Loucy (cell line): ENCODE data around the gene BCAS3.

Source experiments
- H2AFZ ChIP-seq: fragments of 200-600 bp; sonication (generic); 2 replicates; pipeline ENCODE4 v1.6.0; 2016; ENCODE audit warnings: antibody characterized with exemption, mild to moderate bottlenecking, low read length, moderate library complexity
- H3F3A ChIP-seq: fragments of 200-600 bp; 2 replicates; pipeline ENCODE4 v1.6.0; 2016; ENCODE audit warnings: antibody characterized with exemption, low read depth, mild to moderate bottlenecking
- H3K27me3 ChIP-seq: fragments of 200-600 bp; sonication (generic); 2 replicates; pipeline ENCODE4 v1.6.1; 2014; ENCODE audit warnings: low read length, mild to moderate bottlenecking; ENCODE audit not compliant: insufficient read depth, poor library complexity, severe bottlenecking
- H3K36me3 ChIP-seq: fragments of 200-600 bp; sonication (generic); 2 replicates; pipeline ENCODE4 v1.6.1; 2016; ENCODE audit warnings: low read length; ENCODE audit not compliant: insufficient read depth
- H3K4me1 ChIP-seq: fragments of 200-600 bp; sonication (generic); 2 replicates; pipeline ENCODE4 v1.5.1; 2014; ENCODE audit warnings: low read length, mild to moderate bottlenecking; ENCODE audit not compliant: insufficient read depth, poor library complexity, severe bottlenecking
- H3K4me2 ChIP-seq: fragments of 200-600 bp; sonication (generic); 2 replicates; pipeline ENCODE4 v1.6.0; 2014; ENCODE audit warnings: antibody characterized with exemption, low read length, low read depth, mild to moderate bottlenecking; ENCODE audit not compliant: poor library complexity, severe bottlenecking
- H3K4me3 ChIP-seq: fragments of 200-600 bp; sonication (generic); 2 replicates; pipeline ENCODE4 v1.5.1; 2014; ENCODE audit warnings: low read length, mild to moderate bottlenecking, mixed read lengths; ENCODE audit not compliant: poor library complexity, severe bottlenecking
- H3K79me2 ChIP-seq: fragments of 200-600 bp; sonication (generic); 2 replicates; pipeline ENCODE4 v1.6.1; 2014; ENCODE audit warnings: low read length; ENCODE audit not compliant: insufficient read depth
- H3K9ac ChIP-seq: fragments of 200-600 bp; sonication (generic); 2 replicates; pipeline ENCODE4 v1.6.0; 2014; ENCODE audit warnings: mild to moderate bottlenecking, low read depth, low read length, moderate library complexity; ENCODE audit not compliant: poor library complexity, severe bottlenecking
- H3K9me2 ChIP-seq: fragments of 200-600 bp; sonication (generic); replicated peaks from 2 replicates; pipeline ENCODE4 v1.6.1; 2016; ENCODE audit warnings: low read depth, low read length, mixed read lengths
- H3K9me3 ChIP-seq: fragments of 200-600 bp; sonication (generic); 2 replicates; pipeline ENCODE4 v1.6.1; 2014; ENCODE audit warnings: mild to moderate bottlenecking, antibody characterized with exemption, low read length, low read depth; ENCODE audit not compliant: insufficient read depth
- H4K20me1 ChIP-seq: fragments of 200-600 bp; sonication (generic); 2 replicates; pipeline ENCODE4 v1.6.0; 2014; ENCODE audit warnings: antibody characterized with exemption, low read length, mild to moderate bottlenecking; ENCODE audit not compliant: insufficient read depth, poor library complexity, severe bottlenecking
- EZH2phosphoT487 ChIP-seq: fragments of 200-600 bp; IDR thresholded peaks from 2 replicates; pipeline ENCODE4 v1.6.1; 2018; ENCODE audit warnings: antibody characterized with exemption, mild to moderate bottlenecking, moderate library complexity, borderline replicate concordance
- TF ChIP-seq, protein P1 (sequence below): fragments of 200-600 bp; sonication (generic); conservative IDR thresholded peaks from 2 replicates; pipeline ENCODE4 v1.5.1; 2014; ENCODE audit warnings: mild to moderate bottlenecking, antibody characterized with exemption, low read length

Gene BCAS3

DNA sequence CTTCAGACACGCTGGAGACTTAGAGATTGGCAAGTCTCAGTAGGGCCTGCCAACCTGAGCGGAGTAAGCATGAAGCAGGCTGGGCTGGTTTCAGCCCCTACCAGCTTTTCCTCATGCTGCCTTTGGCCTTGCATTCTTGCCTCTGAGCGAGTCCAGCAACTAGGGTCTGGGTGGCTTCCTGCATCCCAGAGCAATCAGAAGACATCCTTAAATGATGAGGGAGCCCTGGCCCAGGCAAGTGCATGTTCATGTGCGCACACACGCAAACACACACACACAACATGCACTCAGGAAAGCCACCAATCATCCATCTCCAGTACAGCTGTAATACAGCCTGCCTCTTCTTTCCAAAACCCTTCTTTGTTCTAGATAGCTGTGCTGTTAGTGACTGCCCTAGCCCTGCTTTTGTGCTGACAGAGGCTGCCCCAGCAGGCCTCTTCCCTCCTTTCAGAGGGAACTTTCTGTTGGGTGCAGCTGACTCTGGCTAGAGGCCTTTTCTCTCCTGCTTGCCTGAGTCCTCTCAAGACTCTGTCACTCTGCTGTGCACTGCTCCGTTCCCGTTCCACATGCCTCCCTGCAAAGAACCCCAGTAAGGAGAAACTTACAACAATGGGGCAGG is 691.3 kb downstream of the BCAS3 start:
- no peak overlapping the region for H3K9ac ChIP-seq
- H3K9me2 ChIP-seq: no peaks in the 10 kb centered on the region
- H3K4me1 ChIP-seq: no peaks in the 10 kb centered on the region
- H3F3A ChIP-seq: no peaks in the 10 kb centered on the region
- H4K20me1 ChIP-seq: no peaks in the 10 kb centered on the region
- H3K36me3 ChIP-seq: no peaks in the 10 kb centered on the region
- H3K9me3 ChIP-seq: no peaks in the 10 kb centered on the region
- H3K4me3 ChIP-seq: no peak overlapping the region
- H2AFZ ChIP-seq: no peak overlapping the region
- TF ChIP-seq, protein P1, sequence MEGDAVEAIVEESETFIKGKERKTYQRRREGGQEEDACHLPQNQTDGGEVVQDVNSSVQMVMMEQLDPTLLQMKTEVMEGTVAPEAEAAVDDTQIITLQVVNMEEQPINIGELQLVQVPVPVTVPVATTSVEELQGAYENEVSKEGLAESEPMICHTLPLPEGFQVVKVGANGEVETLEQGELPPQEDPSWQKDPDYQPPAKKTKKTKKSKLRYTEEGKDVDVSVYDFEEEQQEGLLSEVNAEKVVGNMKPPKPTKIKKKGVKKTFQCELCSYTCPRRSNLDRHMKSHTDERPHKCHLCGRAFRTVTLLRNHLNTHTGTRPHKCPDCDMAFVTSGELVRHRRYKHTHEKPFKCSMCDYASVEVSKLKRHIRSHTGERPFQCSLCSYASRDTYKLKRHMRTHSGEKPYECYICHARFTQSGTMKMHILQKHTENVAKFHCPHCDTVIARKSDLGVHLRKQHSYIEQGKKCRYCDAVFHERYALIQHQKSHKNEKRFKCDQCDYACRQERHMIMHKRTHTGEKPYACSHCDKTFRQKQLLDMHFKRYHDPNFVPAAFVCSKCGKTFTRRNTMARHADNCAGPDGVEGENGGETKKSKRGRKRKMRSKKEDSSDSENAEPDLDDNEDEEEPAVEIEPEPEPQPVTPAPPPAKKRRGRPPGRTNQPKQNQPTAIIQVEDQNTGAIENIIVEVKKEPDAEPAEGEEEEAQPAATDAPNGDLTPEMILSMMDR: no peak
- no peak for TF ChIP-seq EZH2phosphoT487
- H3K4me2 ChIP-seq: no peak overlapping the region
- H3K79me2 ChIP-seq: no peaks in the 10 kb centered on the region
- H3K27me3 ChIP-seq: no peaks in the 10 kb centered on the region

DNA sequence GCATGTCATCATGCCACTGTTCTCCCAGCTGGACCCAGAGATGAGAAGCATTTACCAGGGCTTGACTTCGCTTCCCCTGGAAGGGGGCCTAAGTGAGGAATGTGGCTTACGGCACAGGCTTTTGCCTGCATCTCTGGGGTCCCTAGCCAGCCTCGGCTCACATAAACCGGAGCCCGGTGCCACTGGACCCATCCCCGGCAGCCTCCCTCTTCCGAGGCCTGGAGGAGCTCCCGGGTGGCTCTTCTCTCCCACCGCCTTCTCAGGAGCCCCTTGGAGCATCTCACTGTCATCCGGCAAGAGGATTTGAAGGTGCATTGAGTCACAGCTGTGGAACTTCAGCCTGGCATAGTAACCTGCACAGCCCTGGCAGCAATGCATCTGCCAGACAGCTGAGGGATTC is 692.1 kb downstream of the BCAS3 start:
- no peaks in the 10 kb centered on the region for H3F3A ChIP-seq
- no peaks in the 10 kb centered on the region for H3K9me3 ChIP-seq
- no peak overlapping the region for H3K4me2 ChIP-seq
- H3K9ac ChIP-seq: no peak overlapping the region
- H3K27me3 ChIP-seq: no peaks in the 10 kb centered on the region
- no peaks in the 10 kb centered on the region for H4K20me1 ChIP-seq
- H2AFZ ChIP-seq: no peak overlapping the region
- H3K4me1 ChIP-seq: no peaks in the 10 kb centered on the region
- H3K4me3 ChIP-seq: no peak overlapping the region
- TF ChIP-seq EZH2phosphoT487: no peak
- TF ChIP-seq, protein P1: no peak
- H3K9me2 ChIP-seq: no peaks in the 10 kb centered on the region
- no peaks in the 10 kb centered on the region for H3K79me2 ChIP-seq
- no peaks in the 10 kb centered on the region for H3K36me3 ChIP-seq

DNA sequence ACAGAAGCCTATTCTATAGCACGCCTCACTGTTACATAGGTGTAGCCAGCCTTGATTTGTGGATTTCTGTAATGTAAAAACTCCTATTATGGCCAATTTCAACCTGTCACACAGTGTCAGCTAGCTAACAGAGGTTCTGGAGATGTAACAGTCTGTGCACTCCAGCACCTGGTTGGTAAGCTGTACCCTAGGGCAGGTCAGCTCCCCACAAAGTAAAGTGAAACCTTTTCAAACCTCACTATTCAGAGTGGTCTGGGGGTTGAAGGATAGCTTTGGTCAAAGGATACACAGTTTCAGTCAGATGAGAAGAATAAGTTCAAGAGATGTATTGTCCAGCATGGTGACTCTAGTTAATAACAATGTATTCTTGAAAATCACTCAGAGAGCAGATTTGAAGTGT is 693.5 kb downstream of the BCAS3 start:
- Histone ChIP-seq H3K27me3 (no peaks in the 10 kb centered on the region), H3K4me1 (no peaks in the 10 kb centered on the region), H3K9me3 (no peaks in the 10 kb centered on the region), H3K9me2 (no peaks in the 10 kb centered on the region), H3K79me2 (no peaks in the 10 kb centered on the region), H4K20me1 (no peaks in the 10 kb centered on the region), H3K36me3 (no peaks in the 10 kb centered on the region), H3K9ac (no peak overlapping the region), H3K4me3 (no peak overlapping the region), H2AFZ (no peak overlapping the region), H3F3A (no peaks in the 10 kb centered on the region), H3K4me2 (no peak overlapping the region)
- TF ChIP-seq, protein P1: no peak
- TF ChIP-seq EZH2phosphoT487: no peak
